Fibroblast of villous mesenchyme (primary cell): ENCODE measurements around the gene LGALS9. TPM values are rescaled to one million over a fixed set of nuclear protein-coding genes. Genes with fewer than 3 reads are reported as not detected.
A peak's percentile ranks its signal among the peaks of the same experiment; 100 is the strongest.

ENCODE experiments used
- DNase-seq: peaks from one replicate; pipeline ENCODE4 v3.0.0-alpha.2; 2010; ENCODE audit warnings: low read depth
- H3K4me3 ChIP-seq: 2 replicates; pipeline ENCODE4 v1.5.1; 2011; ENCODE audit warnings: low read depth, mild to moderate bottlenecking, low read length
- total RNA-seq: library from RNA; depleted of rRNA; stranded (reverse); fragments of >200 nt; gene quantifications from 2 replicates; pipeline ENCODE4 v1.2.3, GENCODE V29; 2012
- TF ChIP-seq, protein P1 (sequence below): IDR thresholded peaks from 2 replicates; pipeline ENCODE4 v1.5.1; 2012; ENCODE audit warnings: low read depth, mild to moderate bottlenecking, low read length; ENCODE audit not compliant: insufficient read depth

Gene LGALS9
- 1.7 and 2.3 TPM in 2 replicates for total RNA-seq

- no peak within 1 kb of the TSS for H3K4me3 ChIP-seq
- TF ChIP-seq, protein P1, sequence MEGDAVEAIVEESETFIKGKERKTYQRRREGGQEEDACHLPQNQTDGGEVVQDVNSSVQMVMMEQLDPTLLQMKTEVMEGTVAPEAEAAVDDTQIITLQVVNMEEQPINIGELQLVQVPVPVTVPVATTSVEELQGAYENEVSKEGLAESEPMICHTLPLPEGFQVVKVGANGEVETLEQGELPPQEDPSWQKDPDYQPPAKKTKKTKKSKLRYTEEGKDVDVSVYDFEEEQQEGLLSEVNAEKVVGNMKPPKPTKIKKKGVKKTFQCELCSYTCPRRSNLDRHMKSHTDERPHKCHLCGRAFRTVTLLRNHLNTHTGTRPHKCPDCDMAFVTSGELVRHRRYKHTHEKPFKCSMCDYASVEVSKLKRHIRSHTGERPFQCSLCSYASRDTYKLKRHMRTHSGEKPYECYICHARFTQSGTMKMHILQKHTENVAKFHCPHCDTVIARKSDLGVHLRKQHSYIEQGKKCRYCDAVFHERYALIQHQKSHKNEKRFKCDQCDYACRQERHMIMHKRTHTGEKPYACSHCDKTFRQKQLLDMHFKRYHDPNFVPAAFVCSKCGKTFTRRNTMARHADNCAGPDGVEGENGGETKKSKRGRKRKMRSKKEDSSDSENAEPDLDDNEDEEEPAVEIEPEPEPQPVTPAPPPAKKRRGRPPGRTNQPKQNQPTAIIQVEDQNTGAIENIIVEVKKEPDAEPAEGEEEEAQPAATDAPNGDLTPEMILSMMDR, result no peak
- peak; percentile 18 for DNase-seq
Measured at GRCh38 chr17:27630607-27631410, at the start of gene LGALS9. TSS of gene LGALS9 (plus strand) at chr17:27631188. CDS start at chr17:27631266, 78 bp downstream.

- no peak overlapping the region for H3K4me3 ChIP-seq
- TF ChIP-seq, protein P1, result no peak
- DNase-seq, result no peak
Measured at GRCh38 chr17:27582696-27583095, 48.3 kb upstream of the LGALS9 start.

DNA sequence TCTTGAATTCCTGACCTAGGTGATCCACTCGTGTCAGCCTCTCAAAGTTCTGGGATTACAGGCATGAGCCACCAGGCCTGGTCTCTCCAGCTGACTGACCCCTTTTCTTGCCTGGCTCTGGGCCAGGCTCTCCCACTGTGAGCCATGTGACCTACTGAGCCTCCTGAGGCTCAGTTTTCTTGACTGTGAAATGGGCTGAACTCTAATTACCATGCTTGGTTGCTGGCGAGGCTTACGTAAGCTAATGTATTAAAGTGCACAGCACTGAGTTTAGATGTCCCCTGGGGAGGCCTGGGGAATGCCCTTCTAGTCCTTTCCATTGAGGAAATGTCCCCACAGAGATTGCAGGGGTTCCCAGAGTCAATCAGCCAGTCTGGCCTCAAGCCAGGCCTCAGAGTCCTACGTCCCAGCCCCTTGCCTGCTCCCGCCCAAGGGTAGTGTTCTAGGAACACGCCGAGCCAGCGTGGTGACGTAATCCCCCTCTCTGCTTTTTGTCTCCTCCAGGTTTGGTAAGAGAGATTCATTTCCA lies 45.8 kb upstream of the LGALS9 start:
- TF ChIP-seq, protein P1, result no peak
- DNase-seq, result no peak
- H3K4me3 ChIP-seq, result no peak overlapping the region

DNA sequence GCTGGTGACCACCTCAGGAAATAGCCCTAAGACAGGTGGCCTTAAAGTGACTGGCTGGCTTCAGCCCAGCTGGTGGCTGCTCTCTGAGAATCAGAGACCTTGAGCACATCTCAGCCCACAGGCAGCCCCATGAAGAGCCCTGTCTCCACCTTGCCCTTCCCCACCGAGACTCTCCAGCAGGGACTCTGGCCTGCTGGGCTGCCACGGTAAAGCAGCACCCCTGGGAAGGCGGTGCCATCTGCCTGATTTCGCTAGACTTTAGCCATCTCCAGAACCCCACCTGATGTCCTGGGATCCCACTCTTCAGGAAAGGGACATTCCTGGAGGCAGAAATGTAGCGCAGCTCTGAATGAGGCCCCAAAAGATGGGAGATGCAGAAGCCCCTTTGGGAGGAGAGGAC lies 45.2 kb upstream of the LGALS9 start:
- TF ChIP-seq, protein P1, result no peak
- DNase-seq, result no peak
- no peak overlapping the region for H3K4me3 ChIP-seq

- TF ChIP-seq, protein P1, result no peak
- DNase-seq, result peak; percentile 79
- H3K4me3 ChIP-seq, result no peak overlapping the region
Measured at GRCh38 chr17:27586203-27586721, 44.7 kb upstream of the LGALS9 start.

- TF ChIP-seq, protein P1, result no peak
- no peak for DNase-seq
- no peak overlapping the region for H3K4me3 ChIP-seq
Measured at GRCh38 chr17:27588354-27588753, 42.6 kb upstream of the LGALS9 start.
